C4-2B (cell line): ENCODE data around the gene RPL27.

Experiments
- ZFX ChIP-seq: fragments of 450-650 bp; IDR thresholded peaks from 2 replicates; pipeline ENCODE4 v1.6.1; 2017
- TF ChIP-seq, protein P1 (sequence below): fragments of 450-650 bp; conservative IDR thresholded peaks from 2 replicates; pipeline ENCODE4 v1.5.1; 2017; ENCODE audit warnings: mild to moderate bottlenecking

- TF ChIP-seq, protein P1, sequence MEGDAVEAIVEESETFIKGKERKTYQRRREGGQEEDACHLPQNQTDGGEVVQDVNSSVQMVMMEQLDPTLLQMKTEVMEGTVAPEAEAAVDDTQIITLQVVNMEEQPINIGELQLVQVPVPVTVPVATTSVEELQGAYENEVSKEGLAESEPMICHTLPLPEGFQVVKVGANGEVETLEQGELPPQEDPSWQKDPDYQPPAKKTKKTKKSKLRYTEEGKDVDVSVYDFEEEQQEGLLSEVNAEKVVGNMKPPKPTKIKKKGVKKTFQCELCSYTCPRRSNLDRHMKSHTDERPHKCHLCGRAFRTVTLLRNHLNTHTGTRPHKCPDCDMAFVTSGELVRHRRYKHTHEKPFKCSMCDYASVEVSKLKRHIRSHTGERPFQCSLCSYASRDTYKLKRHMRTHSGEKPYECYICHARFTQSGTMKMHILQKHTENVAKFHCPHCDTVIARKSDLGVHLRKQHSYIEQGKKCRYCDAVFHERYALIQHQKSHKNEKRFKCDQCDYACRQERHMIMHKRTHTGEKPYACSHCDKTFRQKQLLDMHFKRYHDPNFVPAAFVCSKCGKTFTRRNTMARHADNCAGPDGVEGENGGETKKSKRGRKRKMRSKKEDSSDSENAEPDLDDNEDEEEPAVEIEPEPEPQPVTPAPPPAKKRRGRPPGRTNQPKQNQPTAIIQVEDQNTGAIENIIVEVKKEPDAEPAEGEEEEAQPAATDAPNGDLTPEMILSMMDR = no peak
- no peak for TF ChIP-seq ZFX
Measured at GRCh38 chr17:43040655-43041054, 42.4 kb downstream of the RPL27 start.
